Activated T-helper 1 cell treated with Interleukin-2 at 50 U/mL for 16 hours (primary cell): ENCODE measurements around the gene TMEM150B.

Experiments used
- DNase-seq: peaks from one replicate; pipeline ENCODE4 v3.0.0-alpha.2; 2020; ENCODE audit warnings: low read depth

TMEM150B gene

DNA sequence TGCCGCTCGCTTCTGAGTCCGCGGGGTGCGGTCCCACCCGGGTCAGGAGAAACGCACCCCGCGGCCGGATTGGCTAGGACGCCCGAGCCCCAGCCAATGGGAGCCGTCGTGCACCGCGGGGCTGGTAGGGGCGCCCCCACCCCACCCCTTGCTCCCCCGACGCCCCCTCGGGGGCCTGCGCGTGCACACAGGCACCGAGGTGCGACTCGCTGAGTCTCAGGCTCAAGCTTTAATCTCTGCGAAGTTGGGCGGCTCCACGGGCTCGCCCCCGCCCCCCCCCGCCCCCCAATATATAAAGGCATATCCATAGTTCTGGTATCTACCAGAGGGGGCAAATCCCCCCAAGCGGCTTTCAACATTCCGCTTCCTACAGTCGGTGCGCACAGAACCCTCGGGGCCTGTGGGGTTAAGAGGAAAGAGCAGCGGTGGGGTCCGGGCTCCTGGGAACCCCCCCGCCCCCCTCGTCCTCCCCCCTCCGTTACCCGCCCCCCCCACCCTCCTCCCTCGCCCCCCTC lies 29.6 kb upstream of the TMEM150B start, which contains the start of gene COX6B2:
Gene COX6B2, minus strand, starts transcription at position 22 of the 515 bp plus-strand sequence. CDS start 198 bp downstream, outside the sequence.
- no peak for DNase-seq

DNA sequence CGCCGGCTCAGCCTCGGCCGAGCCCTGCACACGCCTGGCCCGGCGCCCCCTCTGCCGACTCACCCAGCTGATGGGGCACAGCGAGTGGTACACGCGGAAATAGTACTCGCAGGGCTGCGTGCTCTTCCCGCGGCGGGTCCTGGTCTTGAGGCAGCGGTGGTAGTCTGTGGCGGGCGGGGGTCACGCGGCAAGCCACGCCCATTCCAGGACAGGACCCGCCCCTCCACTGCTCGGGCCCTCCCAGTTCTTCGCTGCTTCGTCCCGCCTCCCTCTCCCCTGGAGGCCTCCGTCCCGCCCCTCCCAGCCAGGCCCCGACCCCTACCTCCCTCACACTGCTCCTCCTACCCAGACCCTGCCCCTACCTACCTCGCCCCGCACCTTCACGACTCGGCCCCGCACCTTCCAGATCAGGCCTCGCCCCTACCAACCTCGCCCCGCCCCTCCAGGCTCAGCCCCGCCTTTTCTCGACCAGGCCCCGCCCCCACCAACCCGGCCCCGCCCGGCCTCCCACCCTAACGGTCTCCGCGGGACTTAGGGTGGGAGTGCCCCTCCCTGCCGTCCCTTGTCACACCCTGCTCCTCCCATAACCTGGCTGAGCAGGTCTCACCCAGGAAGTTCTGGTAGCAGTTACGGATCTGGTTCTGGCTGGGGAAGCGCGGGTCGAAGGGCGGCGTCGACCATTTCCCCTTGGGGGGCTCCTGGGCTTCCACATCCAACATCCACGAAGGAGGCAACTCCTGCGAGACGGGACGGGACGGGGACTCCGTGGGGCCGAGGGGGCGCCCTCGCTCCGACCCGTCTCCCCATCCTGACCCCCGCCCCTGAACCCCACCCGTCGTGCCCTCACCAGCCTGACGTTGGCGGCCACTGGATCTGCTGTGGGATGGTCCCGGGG lies 28.9 kb upstream of the TMEM150B start:
- peak; percentile 27 for DNase-seq

DNA sequence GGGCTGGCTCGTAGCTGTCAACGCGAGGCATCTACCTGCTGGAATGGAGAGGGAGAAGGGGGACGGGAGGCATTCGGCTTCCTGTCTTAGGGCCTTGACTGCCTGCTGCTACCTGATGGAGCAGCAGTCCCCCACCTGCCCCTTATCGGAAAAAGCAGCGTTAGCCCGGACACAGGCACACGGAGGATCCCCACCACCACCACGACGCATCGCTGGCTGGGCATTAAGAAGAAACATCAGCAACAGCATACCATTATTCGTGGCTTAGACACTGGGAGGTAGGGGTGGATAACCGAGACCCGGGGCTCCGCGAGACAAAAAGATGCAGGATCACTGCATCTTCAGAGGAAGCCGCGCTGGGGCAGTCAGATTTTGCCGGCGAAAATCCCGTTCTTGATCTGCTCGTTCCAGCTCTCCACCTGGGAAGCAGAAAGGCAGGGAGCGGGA lies 28.2 kb upstream of the TMEM150B start:
- no peak for DNase-seq

DNA sequence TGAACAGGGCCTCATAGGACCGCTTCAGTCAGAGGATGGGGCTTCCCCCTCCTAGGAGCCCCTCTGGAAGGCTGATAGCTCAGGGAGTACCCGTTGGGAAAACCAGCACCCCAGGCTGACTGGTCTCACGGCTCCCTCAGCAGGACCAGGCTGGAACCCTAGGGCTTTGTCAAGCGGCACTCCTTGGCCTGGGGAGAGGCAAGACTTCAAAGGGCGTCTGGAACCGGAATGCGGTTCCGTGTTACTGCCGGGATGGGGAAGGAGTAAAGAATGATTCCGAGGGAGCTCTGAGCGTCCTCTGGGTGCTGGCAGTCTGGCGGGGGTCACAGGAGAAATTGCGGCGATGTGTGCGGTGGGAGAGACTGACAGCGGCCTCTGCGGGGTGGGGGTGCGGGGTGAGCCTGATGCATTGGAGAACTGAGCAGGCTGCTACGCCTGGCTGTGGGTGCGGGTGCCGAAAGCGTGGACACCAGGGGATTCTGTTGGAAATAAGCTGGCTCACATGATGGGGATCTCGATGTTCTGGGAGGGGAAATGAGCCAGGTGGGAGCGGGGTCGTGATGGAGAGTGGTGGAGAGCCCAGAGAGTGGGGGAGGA lies 27.5 kb upstream of the TMEM150B start:
- DNase-seq: no peak

DNA sequence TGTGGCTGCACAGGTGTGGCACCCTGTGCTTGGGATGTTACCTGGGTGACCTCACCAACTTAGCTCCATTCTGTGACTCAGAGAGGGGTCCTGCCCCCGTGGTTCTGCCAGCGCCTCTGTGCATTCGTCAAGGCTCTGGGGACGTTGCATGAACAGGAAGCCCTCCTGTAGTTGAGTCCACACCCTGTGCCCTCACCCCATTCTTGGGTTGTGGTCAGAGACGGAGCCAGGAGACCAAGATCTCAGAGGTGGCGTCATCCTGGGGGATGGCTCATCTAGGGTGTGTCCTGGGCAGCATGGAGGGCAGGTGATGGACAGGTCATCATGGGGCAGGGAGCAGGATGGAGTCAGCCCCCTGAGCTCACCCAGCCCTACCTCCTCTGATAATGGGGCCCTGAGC lies 26.9 kb upstream of the TMEM150B start:
- DNase-seq: no peak

DNA sequence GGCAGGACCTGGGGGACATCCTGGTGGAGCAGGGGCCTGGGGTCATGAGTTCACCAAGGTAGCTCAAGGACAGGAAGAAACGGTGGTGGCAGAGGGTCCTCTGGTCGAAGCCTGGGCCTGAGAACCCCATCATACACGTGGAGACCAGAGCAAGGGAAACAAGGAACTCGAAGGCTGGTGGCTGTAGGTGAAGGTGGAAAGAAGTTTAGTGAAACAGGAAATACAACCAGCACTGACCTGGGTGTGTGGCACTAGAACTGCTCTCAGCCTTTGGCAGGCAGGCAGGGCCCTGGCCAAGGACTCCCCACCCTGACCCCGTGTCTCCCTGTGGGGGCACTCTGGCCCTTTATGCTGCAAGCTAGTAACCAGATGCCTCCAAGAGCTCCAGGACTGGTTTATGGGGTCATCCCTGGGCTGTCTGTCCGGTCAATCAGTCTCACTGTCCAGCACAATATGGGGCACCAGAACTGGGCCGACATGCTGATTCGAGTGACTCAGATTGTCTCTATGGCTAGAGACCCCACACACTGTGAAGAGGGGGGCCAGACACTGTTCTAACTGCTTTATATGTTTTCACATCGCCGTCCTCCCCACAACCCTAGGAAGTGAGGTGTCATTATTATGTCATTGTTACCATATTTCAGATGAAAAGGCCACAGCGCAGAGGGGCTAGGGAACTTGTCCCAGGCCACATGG lies 25.6 kb upstream of the TMEM150B start:
- no peak for DNase-seq

DNA sequence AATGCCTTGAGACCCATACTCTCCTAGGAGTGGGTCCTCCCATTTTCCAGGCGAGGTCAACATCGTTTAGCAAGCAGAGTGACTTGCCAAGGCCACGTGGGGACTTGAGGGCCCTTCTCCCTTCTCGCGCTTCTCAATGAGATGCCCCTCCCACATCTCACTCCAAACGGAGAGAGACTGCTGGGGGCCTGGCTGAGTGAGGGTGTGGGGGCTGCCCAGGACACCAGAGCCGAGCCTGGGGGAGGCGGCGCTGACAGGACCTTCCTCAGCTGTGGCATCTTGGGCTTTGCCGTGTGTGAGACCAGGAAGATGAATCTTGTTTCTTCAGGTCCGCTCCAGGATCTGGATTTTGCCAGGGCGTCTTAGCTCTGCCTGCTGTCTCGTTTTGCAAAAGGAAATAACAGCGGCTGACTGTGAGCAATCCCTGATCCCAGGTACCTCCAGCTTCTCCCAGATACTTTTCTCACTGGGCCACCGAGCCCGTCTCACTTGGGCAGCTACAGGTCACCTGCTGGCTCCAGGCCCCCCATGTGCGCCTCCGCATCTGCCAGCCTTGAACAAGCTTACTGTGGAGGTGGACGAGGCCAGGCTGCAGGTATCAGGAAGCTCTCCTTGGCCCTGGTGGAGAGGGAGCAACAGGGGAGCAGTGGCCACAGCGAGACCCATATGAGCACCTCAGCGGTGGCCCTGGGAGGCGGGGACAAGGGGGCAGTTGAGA lies 23.3 kb upstream of the TMEM150B start:
- no peak for DNase-seq

DNA sequence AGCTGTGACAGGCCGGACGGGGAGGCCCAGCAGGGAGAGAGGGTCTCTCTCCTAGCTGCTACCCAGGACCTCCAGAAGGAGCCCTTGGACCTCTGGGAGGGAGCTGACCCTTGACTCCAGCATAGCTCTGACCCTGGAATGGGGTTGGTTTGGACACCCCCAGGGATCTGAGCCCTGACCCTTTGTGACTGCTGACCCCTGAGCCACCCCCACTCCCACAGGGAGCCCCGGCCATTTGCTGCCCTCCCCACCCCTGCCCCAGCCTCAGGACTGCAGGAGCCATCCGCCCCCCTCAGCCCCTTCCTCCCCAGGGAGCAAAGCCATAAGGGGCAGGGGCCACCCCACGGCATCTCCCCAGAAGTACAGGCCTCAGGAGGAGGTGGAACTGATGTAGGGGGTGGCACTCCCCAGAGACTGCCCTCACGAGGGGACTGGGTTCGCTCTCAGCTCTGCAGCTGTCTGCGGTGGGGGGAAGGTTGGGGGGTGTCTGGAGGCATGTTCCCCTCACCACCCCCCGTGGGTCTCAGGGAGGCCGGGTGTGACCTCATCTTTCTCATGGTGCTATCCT lies 22.4 kb upstream of the TMEM150B start:
- DNase-seq: no peak

DNA sequence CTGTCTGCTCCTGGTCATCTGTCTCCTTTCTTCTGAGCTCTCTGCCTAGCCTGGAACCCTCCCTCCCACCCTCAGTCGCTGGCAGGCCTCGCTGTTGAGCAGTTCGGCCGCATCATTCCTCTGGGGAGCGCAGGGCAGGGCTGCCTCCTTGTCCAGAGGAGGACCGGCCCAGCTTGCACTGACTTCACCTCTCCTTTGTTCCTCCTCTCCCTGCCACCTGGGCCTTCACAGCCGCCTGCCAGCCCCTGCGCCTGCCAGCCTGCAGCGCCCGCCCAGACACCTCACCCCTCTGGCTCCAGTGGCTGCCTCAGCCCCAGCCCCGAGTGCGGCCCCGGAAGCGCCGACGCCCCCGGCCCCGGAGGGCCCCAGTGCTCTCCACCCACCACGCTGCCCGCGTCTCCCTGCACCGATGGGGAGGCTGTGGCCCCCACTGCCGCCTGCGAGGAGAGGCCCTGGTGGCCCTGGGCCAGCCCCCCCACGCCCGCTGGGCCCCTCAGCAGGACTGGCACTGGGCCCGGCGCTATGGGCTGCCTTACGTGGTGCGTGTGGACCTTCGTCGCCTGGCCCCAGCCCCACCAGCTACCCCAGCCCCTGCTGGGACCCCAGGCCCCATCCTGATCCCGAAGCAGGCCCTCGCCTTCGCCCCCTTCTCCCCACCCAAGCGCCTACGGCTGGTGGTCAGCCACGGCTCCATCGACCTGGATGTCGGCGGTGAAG lies 21.7 kb upstream of the TMEM150B start:
- no peak for DNase-seq

DNA sequence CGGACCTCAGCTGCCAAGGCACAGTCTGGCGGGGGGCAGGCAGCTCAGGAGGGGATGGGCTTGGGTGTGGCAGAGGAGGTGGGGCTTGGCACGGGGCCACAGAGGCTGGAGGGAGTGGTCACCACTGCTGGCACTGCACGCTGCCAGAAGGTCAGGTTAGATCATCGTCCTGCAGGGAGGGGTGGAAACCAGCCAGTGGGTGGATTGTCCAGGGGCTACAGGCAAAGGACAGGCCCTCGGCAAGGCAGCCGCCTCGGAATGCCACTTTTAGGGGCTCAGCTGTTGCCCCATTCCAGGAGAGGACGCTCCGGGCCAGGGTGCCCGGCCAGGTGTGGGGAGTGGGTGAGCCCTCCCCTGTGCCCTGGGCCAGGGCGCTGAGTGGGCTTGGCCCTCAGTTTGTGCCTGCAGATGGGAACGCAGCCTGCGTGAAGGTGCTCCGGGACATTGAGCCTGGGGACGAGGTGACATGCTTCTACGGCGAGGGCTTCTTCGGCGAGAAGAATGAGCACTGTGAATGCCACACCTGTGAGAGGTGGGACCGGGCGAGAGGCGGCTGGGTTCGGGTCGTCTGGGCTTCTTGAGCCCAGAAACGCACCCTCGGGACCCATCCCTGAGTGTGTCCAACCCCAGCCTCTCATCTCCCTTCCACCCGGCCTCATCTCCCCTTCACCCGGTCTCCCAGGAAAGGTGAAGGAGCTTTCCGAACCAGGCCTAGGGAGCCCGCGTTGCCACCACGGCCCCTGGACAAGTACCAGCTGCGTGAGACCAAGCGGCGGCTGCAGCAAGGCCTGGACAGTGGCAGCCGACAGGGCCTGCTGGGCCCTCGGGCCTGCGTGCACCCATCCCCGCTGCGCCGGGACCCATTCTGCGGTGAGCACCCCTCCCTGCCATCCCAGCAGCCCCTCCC lies 20.9 kb upstream of the TMEM150B start:
- DNase-seq: no peak

DNA sequence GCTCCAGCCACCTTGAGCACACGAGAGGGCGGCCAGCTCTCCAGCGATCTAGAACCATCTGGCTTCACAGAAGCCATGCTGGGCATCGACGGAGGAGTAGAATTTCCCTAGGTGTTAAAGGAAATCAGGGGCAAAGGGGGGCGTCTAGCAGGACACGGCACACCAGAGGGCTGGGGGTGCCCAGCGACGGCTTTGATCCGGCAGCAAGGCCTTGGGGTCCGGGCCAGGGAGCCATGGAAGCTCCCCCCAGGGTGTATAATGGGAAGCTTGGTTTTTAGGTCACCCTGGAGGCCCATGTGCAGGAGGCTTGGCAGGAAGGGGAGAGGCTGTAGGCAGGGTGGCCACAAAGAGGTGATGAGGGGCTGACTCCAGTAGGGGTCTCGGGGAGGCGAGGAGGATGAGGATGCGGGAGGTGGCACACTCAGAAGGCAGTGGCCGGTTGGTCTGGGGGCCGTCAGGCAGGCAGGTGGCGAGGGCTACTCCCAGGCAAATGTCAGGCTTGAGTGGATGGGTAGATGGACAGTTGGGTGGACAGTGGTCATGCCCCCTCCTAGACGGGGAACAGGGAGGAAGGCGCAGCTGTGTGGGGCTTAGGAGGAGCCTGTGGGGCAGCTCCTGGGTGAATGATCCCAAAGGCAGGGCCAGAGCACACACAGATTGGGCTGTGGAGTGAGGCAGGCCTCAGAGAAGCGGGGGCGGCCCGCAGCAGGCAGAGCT lies 20.1 kb upstream of the TMEM150B start:
- DNase-seq: no peak

DNA sequence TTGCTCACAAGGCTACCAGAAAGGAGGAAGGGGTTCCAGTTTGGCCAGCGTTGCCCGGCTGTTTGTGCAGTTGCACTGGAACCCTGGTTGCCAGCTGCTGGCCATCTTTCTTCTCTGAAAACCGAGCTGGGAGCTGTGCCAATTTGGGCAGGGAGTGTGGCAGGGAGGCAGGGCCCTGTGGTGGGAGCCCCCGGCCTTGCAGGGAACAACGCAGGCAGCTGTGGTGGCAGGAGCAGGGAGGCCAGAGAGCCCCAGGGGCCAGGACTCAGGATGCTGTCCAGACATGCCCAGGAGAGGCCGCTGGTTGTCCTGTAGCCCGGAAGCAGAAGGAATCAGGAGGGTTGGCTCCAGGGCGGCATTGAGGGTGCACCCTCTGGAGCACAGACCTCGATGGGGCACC lies 19.3 kb upstream of the TMEM150B start:
- no peak for DNase-seq

DNA sequence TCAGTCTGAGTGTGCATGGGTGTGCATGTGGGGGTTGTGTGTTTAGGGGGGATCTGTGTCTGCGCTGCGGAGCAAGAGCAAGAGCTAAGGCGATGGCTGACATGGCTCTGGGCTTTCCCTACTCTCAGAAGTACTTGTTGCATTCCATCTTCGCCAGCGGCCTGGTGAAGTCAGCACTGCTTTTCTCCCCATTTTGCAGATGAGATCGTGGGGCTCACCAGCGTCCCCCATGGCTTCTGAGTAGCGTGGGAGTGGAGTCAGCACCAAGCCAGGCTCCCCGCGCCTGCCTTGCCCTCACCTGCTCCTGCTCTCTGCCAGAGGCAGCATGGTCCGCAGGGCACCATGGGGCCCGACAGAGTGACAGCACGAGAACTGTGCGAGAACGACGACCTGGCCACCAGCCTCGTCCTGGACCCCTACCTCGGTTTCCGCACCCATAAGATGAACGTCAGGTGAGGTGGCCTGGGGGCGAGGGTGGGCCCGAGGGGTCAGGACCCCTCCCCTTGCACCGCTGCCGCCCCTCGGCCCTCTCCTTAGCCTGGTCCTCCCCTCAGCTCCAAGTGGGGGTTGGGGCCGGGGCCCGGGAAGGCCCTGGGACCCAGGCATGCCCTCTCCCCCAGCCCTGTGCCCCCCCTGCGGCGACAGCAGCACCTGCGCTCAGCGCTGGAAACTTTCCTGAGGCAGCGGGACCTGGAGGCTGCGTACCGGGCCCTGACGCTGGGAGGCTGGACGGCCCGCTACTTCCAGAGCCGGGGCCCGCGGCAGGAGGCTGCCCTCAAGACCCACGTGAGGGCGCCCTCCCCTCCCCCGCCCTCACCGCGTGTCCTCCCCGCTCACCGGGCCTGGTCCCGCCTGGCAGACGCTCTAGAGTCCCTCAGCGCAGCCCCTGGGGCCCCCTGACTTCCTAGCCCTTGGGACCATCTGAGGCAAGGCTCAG lies 16.7 kb upstream of the TMEM150B start:
- no peak for DNase-seq

DNA sequence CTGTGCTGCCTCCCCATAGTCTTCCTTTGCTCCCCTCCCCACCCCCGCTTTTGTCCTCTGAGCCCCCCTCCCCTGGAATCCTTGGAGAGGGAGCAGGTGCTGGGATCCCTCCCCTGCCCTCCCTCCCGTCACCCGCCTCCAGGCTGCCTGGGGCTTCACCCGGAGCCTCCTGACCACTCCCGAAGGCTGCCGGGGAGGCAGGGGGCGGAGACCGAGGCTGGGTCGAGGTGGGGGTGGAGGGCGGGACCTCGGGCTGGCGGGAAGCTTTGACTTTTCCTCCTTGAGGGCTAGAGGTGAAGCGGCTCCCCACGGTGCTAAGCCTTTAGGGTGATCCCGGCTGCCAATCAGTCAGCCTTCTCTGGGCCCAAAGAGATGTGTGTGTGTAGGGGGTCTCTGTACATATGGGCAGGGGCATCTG lies 16.0 kb upstream of the TMEM150B start:
- DNase-seq: peak; percentile 17

DNA sequence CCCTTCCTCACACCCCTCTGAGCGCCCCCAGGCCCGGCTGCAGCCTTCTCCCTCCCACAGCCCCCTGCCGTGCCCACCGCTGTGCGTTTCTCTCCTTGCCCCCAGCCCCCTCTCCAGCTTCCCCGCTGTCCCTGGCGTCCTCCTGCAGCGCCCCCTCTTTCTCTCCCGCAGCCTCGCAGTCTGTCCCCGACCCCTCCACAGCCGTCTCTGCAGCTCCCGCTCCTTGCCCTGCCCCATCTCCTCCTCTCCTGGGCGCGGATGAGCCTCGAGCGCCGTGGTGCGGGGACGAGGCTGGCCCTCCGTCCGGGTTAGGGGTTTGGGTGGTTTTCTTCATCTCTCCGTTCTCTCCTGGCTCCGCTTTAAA lies 15.6 kb upstream of the TMEM150B start:
- DNase-seq: no peak

DNA sequence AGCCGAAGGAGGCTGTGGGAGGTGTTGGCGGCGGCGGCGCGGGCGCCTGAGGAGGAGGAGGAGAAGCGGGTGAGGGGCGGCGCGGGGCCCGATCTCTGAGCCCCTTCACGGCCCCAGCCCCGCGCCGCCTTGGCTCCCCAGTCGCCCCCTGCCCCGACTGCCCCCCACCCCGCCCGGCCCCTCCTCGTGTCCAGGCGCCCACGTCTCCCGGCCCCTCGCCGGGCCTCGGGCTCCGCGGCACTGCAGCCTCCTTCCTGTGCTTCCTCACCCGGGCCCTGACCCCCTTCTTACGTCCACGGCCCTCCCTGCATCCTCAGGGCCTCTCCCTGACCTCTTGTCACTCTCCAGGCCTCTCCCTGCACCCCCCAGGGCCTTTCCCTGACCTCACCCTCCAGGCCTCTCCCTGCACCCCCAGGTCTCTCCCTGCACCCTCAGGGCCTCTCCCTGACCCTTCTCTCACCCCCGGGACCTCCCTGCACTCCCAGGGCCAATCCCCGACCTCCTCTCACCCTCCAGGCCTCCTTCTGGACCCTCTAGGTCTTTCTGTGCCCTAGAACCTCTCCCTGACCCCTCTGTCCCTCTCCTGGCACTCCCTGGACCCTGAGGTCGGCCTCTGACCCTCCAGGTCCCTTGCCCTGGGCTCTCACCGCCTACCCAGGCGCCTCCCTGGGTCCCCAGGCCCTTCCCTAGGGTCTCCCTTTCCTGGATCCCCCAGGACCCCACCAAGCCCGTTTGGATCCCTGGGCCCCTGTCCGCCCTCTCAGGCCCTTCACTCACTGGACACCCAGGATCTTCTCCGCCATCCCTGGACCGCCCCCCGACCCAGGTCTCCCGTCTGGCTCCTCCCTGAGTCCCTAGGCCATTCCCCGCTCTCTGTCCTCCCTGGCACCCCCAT lies 15.0 kb upstream of the TMEM150B start:
- no peak for DNase-seq
